CD14-positive monocyte (primary cell): ENCODE data around the gene CYSTM1. TPM values are rescaled to one million over a fixed set of nuclear protein-coding genes. Genes with fewer than 3 reads are reported as not detected.

ENCODE experiments used
- DNase-seq, 3 donors: peaks; one replicate each; pipeline ENCODE4 v3.0.0-alpha.2; 2011 to 2022
- H2AFZ ChIP-seq: 2 replicates; pipeline ENCODE4 v1.6.0; 2012; ENCODE audit warnings: mild to moderate bottlenecking, low read depth, low read length, inconsistent platforms; ENCODE audit not compliant: insufficient read depth, poor library complexity, severe bottlenecking
- H3K27ac ChIP-seq, 2 donors: 1 replicate in 1 of 2; 2 replicates in 1 of 2; pipeline ENCODE4 v1.5.1; 2012 to 2013; ENCODE audit warnings: low read length in 2 of 2, control low read depth in 1 of 2, inconsistent platforms in 1 of 2, low read depth in 1 of 2, mild to moderate bottlenecking in 1 of 2
- H3K27me3 ChIP-seq, 2 donors: one replicate each; pipeline versions ENCODE4 v1.6.0 to v1.6.1; 2011 to 2013; ENCODE audit warnings: low read length in 2 of 2; ENCODE audit not compliant: control insufficient read depth in 2 of 2, insufficient read depth in 2 of 2
- H3K36me3 ChIP-seq, 2 donors: replicated peaks in 1 of 2; 1 replicate in 1 of 2; 2 replicates in 1 of 2; pipeline versions ENCODE4 v1.5.1 to v1.6.1; 2012 to 2013; ENCODE audit warnings: low read length in 2 of 2, control low read depth in 1 of 2, inconsistent platforms in 1 of 2, mild to moderate bottlenecking in 1 of 2; ENCODE audit not compliant: insufficient read depth in 2 of 2, control insufficient read depth in 1 of 2
- H3K4me1 ChIP-seq, 2 donors: 1 replicate in 1 of 2; 2 replicates in 1 of 2; pipeline versions ENCODE4 v1.5.1 to v1.6.1; 2012 to 2013; ENCODE audit warnings: low read length in 2 of 2, control low read depth in 1 of 2, inconsistent platforms in 1 of 2, mild to moderate bottlenecking in 1 of 2, moderate library complexity in 1 of 2; ENCODE audit not compliant: insufficient read depth in 2 of 2, control insufficient read depth in 1 of 2
- H3K4me2 ChIP-seq: replicated peaks from 2 replicates; pipeline ENCODE3; 2012; ENCODE audit warnings: low read length, moderate library complexity, mild to moderate bottlenecking; ENCODE audit not compliant: poor library complexity, severe bottlenecking; ENCODE audit errors: extremely low read depth
- H3K4me3 ChIP-seq, 3 experiments: fragments of 200-600 bp in 1 of 3; sonication (generic) in 1 of 3; replicated peaks in 1 of 3; 1 replicate in 2 of 3; 2 replicates in 1 of 3; pipeline ENCODE4 v1.5.1; 2011 to 2013; ENCODE audit warnings: low read length in 3 of 3, mild to moderate bottlenecking in 3 of 3, control low read depth in 2 of 3, low read depth in 2 of 3, inconsistent platforms in 1 of 3, moderate library complexity in 1 of 3
- H3K79me2 ChIP-seq: 2 replicates; pipeline ENCODE4 v1.6.0; 2012; ENCODE audit warnings: mild to moderate bottlenecking, control low read depth, inconsistent platforms, low read length, moderate library complexity; ENCODE audit not compliant: insufficient read depth
- H3K9ac ChIP-seq: 2 replicates; pipeline ENCODE4 v1.6.0; 2017; ENCODE audit warnings: low read length, mild to moderate bottlenecking; ENCODE audit not compliant: insufficient read depth, poor library complexity, severe bottlenecking
- H3K9me3 ChIP-seq, 2 donors: replicated peaks in 1 of 2; 1 replicate in 1 of 2; 2 replicates in 1 of 2; pipeline versions ENCODE4 v1.5.1 to v1.6.1; 2012 to 2013; ENCODE audit warnings: low read length in 2 of 2, control low read depth in 1 of 2; ENCODE audit not compliant: control insufficient read depth in 1 of 2, insufficient read depth in 1 of 2
- H4K20me1 ChIP-seq: 2 replicates; pipeline ENCODE4 v1.6.0; 2012; ENCODE audit warnings: mild to moderate bottlenecking, low read length, control low read depth, moderate library complexity; ENCODE audit not compliant: insufficient read depth
- H3K27ac Mint-ChIP-seq, 7 donors: one replicate each; pipeline ENCODE4 v1.8.0; 2020; ENCODE audit warnings: mild to moderate bottlenecking in 7 of 7, mixed read lengths in 7 of 7, moderate library complexity in 6 of 7, inconsistent platforms in 2 of 7
- H3K27me3 Mint-ChIP-seq, 3 donors: one replicate each; pipeline ENCODE4 v1.8.0; 2021 to 2022; ENCODE audit warnings: low read depth in 3 of 3, mild to moderate bottlenecking in 3 of 3, mixed read lengths in 3 of 3, moderate library complexity in 3 of 3, inconsistent platforms in 1 of 3
- H3K36me3 Mint-ChIP-seq, 2 donors: one replicate each; pipeline ENCODE4 v1.8.0; 2020; ENCODE audit warnings: mixed read lengths in 2 of 2, inconsistent platforms in 1 of 2, mild to moderate bottlenecking in 1 of 2
- H3K4me1 Mint-ChIP-seq: one replicate; pipeline ENCODE4 v1.8.0; 2020; ENCODE audit warnings: mild to moderate bottlenecking, mixed read lengths
- H3K4me3 Mint-ChIP-seq, 2 donors: one replicate each; pipeline ENCODE4 v1.8.0; 2020; ENCODE audit warnings: mild to moderate bottlenecking in 2 of 2, mixed read lengths in 2 of 2, moderate library complexity in 1 of 2
- H3K9me3 Mint-ChIP-seq, 7 donors: one replicate each; pipeline ENCODE4 v1.8.0; 2020 to 2022; ENCODE audit warnings: mixed read lengths in 7 of 7, mild to moderate bottlenecking in 6 of 7, moderate library complexity in 6 of 7, inconsistent platforms in 2 of 7
- WGBS: methylation state at CpG from one replicate; pipeline ENCODE4 v1.1.5; 2013; ENCODE audit warnings: missing lambda C conversion rate; ENCODE audit not compliant: insufficient coverage; 5-methylcytosine and 5-hydroxymethylcytosine counted together
- intact Hi-C, 2 donors: fragments of 100-400 bp; cut with micrococcal nuclease; formaldehyde crosslinking; loops; one replicate each; pipeline versions ENCODE4 v1.15.0 to v1.15.1; 2023
- polyA plus RNA-seq, 3 donors: library from polyadenylated mRNA; depleted of rRNA in 1 of 3; unstranded in 2 of 3; stranded (reverse) in 1 of 3; fragments of 300-500 nt in 2 of 3; fragments of >200 nt in 1 of 3; fragmentation: Illumina TruSeq in 2 of 3; gene quantifications; 1 replicate in 2 of 3; 2 replicates in 1 of 3; pipeline ENCODE4 v1.2.3, GENCODE V29; 2012 to 2021
- TF ChIP-seq, protein P1 (sequence below): fragments of 200-600 bp; IDR thresholded peaks from one replicate; pipeline ENCODE4 v1.8.0; 2022; ENCODE audit warnings: antibody characterized with exemption, mild to moderate bottlenecking

Gene CYSTM1
- polyA plus RNA-seq, 3 donors: 14.0 to 40.0 (median 36.7) TPM

DNA sequence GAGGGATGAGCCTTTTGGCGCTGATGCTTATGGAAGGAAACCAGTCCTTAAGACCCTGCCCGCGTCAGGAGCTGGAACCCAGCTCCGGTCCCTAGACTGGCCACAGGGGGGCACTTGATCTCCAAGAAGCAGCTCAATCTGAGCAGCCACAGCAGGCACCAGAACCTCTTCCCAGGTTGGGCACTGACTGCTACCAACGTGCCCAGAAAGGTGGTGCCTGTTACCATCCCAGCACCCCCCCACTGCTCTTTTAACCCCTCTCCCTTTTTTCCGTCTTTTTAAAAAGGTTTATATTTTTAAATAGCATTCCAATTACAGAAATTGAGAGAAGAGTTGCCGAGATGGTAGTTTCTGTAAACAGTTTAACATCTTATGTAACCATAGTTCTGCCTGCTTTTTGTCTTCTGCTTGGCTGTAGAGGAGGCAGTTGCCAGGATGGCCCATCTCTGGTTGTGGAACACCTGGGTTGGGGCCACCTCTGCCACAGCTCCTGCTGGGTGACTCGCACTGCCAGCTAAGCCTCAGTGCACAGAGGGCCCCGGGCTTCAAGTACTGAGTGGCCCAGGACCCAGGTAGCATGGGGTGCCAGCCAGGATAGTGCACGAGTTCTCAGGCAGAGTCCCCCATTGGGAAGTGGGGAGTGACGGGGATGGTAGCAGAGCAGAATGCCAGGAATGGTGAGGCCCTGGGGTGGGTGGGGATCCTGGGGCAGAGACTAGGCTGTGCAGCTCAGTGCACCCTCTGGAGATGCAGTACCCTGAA is 65.1 kb downstream of the CYSTM1 start:
- Mint-ChIP-seq H3K4me1 (peaks cover 54% of the 10 kb centered on the region), H3K36me3 (peaks cover 6 to 15% of the 10 kb centered on the region in 2 donors), H3K27me3 (peaks cover 0 to 2% (median 0%) of the 10 kb centered on the region in 3 donors), H3K27ac (no peak overlapping the region), H3K9me3 (peaks cover 0 to 3% (median 0%) of the 10 kb centered on the region in 7 donors), H3K4me3 (no peak overlapping the region)
- intact Hi-C loops: loop anchor here (2.0 to 10.0 kb wide), 3 partner anchors 47 to 111 kb away; no protein-coding TSS in a partner anchor
- Histone ChIP-seq H3K27me3 (no peaks in the 10 kb centered on the region), H3K9me3 (no peaks in the 10 kb centered on the region), H2AFZ (no peak overlapping the region), H3K4me3 (no peak overlapping the region), H3K27ac (no peak overlapping the region), H3K79me2 (no peaks in the 10 kb centered on the region), H3K4me1 (peaks cover 50 to 54% of the 10 kb centered on the region in 2 donors), H3K36me3 (no peaks in the 10 kb centered on the region), H4K20me1 (no peaks in the 10 kb centered on the region), H3K9ac (no peak overlapping the region), H3K4me2 (no peak overlapping the region)
- 55% methylated on average over 8 of the region's 11 CpGs for WGBS
- TF ChIP-seq, protein P1, sequence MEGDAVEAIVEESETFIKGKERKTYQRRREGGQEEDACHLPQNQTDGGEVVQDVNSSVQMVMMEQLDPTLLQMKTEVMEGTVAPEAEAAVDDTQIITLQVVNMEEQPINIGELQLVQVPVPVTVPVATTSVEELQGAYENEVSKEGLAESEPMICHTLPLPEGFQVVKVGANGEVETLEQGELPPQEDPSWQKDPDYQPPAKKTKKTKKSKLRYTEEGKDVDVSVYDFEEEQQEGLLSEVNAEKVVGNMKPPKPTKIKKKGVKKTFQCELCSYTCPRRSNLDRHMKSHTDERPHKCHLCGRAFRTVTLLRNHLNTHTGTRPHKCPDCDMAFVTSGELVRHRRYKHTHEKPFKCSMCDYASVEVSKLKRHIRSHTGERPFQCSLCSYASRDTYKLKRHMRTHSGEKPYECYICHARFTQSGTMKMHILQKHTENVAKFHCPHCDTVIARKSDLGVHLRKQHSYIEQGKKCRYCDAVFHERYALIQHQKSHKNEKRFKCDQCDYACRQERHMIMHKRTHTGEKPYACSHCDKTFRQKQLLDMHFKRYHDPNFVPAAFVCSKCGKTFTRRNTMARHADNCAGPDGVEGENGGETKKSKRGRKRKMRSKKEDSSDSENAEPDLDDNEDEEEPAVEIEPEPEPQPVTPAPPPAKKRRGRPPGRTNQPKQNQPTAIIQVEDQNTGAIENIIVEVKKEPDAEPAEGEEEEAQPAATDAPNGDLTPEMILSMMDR: peak; percentile 79
- DNase-seq: peak in 2 of 3 donors; percentile 64 to 71

DNA sequence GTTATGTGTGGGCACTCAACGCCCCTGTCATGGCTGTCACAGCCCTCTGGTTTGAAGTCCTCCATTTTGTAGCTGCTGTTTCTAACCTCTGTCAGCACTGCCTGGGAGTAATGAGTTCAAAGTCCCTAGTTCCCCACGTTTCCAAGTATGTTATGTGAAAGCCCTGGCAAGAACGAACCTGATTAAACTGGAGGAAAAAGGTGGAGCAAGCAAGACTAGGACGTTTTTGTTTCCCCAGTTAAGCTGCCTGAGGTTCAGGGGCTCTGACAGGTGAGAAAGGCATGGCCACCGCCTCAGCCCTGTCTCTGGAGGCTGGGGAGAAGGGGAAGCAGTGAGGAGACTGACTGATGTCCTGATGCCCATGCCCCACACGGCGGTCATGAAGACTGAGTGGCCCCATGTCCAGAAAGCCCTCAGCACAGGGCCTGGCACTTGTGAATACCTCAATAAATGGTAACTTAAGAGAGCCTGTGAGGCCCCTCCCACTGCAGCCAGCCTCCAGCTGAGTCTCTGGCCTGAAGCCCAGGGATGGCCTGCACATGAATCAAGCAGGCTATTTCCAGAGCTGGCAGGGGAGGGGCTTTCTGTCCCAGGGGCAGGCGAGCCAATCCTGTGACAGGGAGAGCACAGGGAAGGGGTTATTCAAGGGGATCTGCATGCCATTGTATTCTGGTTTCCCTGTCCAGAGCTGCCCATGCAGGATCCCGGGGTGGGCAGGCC is 66.2 kb downstream of the CYSTM1 start:
- Mint-ChIP-seq H3K4me3 (no peak overlapping the region), H3K27ac (no peak overlapping the region), H3K27me3 (peaks cover 0 to 2% (median 0%) of the 10 kb centered on the region in 3 donors), H3K4me1 (peaks cover 54% of the 10 kb centered on the region), H3K9me3 (no peaks in the 10 kb centered on the region), H3K36me3 (peaks cover 16 to 24% of the 10 kb centered on the region in 2 donors)
- Histone ChIP-seq H3K27me3 (no peaks in the 10 kb centered on the region), H3K79me2 (no peaks in the 10 kb centered on the region), H3K4me1 (peaks cover 49 to 54% of the 10 kb centered on the region in 2 donors), H4K20me1 (no peaks in the 10 kb centered on the region), H3K9me3 (no peaks in the 10 kb centered on the region), H3K27ac (no peak overlapping the region), H3K36me3 (no peaks in the 10 kb centered on the region), H3K4me3 (no peak overlapping the region), H2AFZ (no peak overlapping the region), H3K4me2 (no peak overlapping the region), H3K9ac (no peak overlapping the region)
- TF ChIP-seq, protein P1: no peak
- intact Hi-C loops: loop anchor here (2.0 to 5.0 kb wide), 2 partner anchors 46 to 110 kb away; no protein-coding TSS in a partner anchor
- no peak for DNase-seq
- 82% methylated on average over 9 of the region's 9 CpGs for WGBS
